ENCODE results near the gene LSM2. TPM values are rescaled to one million over a fixed set of nuclear protein-coding genes. Genes with fewer than 3 reads are reported as not detected.

The LSM2 gene
- total and polyA plus RNA-seq, 9 of the 15 experiments (the other 6 are each of a cell fraction or from before 2014, with no cell fraction given) = 154 to 407 (median 223) TPM

DNA sequence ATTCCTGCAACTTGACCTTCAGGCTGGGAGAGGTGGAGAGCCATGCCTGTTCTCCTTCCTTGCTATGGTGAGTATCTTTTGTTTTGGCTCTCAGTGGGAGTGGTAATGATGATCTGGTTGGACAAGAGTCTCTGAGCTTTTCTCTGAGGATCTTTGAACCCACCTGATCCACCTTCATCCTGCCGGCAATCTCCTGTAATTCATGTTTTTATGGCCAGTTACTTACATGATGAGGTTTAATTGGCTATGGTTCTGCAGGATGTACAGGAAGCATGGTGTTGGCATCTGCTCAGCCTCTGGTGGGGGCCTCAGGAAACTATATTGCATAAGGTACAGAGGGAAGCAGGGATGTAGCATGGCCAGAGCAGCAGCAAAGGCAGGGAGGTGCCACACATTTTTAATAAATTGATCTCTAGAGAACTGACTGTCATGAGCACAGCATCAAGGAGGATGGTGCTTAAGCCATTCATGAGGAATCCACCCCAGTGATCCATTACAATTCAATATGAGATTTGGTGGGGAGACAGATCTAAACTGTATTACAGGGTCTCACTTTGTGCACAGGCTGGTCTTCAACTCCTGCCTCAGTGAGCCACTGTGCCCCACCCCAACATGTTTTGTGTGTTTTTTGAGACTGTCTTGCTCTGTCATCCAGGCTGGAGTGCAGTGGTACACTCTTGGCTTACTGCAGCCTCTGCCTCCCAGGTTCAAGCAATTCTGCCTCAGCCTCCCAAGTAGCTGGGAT is 30.8 kb upstream of the LSM2 start (continued):
- TF ChIP-seq, protein P1, sequence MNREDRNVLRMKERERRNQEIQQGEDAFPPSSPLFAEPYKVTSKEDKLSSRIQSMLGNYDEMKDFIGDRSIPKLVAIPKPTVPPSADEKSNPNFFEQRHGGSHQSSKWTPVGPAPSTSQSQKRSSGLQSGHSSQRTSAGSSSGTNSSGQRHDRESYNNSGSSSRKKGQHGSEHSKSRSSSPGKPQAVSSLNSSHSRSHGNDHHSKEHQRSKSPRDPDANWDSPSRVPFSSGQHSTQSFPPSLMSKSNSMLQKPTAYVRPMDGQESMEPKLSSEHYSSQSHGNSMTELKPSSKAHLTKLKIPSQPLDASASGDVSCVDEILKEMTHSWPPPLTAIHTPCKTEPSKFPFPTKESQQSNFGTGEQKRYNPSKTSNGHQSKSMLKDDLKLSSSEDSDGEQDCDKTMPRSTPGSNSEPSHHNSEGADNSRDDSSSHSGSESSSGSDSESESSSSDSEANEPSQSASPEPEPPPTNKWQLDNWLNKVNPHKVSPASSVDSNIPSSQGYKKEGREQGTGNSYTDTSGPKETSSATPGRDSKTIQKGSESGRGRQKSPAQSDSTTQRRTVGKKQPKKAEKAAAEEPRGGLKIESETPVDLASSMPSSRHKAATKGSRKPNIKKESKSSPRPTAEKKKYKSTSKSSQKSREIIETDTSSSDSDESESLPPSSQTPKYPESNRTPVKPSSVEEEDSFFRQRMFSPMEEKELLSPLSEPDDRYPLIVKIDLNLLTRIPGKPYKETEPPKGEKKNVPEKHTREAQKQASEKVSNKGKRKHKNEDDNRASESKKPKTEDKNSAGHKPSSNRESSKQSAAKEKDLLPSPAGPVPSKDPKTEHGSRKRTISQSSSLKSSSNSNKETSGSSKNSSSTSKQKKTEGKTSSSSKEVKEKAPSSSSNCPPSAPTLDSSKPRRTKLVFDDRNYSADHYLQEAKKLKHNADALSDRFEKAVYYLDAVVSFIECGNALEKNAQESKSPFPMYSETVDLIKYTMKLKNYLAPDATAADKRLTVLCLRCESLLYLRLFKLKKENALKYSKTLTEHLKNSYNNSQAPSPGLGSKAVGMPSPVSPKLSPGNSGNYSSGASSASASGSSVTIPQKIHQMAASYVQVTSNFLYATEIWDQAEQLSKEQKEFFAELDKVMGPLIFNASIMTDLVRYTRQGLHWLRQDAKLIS (CRISPR knock-in tag; IDR thresholded peaks at IDR 0.05) = 0 out of 2 replicates have a peak, but pooled peaks have one; percentile 49
- TF ChIP-seq KLF13 (tag; IDR thresholded peaks at IDR 0.05; ENCODE audit: borderline replicate concordance, low read depth) = no peak
- 0 out of 2 replicates have a peak, but pooled peaks have one; percentile 17 for TF ChIP-seq SMAD4 (CRISPR knock-in tag; conservative IDR thresholded peaks at IDR 0.05)
- TF ChIP-seq ZNF717 (CRISPR knock-in tag; IDR thresholded peaks at IDR 0.05) = 0 out of 2 replicates have a peak, but pooled peaks have one; percentile 24
- no peak for TF ChIP-seq BDP1 (IDR thresholded peaks at IDR 0.05; ENCODE audit: insufficient read depth, insufficient read length)
- TF ChIP-seq, protein P2, sequence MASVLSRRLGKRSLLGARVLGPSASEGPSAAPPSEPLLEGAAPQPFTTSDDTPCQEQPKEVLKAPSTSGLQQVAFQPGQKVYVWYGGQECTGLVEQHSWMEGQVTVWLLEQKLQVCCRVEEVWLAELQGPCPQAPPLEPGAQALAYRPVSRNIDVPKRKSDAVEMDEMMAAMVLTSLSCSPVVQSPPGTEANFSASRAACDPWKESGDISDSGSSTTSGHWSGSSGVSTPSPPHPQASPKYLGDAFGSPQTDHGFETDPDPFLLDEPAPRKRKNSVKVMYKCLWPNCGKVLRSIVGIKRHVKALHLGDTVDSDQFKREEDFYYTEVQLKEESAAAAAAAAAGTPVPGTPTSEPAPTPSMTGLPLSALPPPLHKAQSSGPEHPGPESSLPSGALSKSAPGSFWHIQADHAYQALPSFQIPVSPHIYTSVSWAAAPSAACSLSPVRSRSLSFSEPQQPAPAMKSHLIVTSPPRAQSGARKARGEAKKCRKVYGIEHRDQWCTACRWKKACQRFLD (CRISPR knock-in tag; IDR thresholded peaks at IDR 0.05) = no peak
- TF ChIP-seq PYGO2 (tag; IDR thresholded peaks at IDR 0.05) = no peak
- TF ChIP-seq, protein P3, sequence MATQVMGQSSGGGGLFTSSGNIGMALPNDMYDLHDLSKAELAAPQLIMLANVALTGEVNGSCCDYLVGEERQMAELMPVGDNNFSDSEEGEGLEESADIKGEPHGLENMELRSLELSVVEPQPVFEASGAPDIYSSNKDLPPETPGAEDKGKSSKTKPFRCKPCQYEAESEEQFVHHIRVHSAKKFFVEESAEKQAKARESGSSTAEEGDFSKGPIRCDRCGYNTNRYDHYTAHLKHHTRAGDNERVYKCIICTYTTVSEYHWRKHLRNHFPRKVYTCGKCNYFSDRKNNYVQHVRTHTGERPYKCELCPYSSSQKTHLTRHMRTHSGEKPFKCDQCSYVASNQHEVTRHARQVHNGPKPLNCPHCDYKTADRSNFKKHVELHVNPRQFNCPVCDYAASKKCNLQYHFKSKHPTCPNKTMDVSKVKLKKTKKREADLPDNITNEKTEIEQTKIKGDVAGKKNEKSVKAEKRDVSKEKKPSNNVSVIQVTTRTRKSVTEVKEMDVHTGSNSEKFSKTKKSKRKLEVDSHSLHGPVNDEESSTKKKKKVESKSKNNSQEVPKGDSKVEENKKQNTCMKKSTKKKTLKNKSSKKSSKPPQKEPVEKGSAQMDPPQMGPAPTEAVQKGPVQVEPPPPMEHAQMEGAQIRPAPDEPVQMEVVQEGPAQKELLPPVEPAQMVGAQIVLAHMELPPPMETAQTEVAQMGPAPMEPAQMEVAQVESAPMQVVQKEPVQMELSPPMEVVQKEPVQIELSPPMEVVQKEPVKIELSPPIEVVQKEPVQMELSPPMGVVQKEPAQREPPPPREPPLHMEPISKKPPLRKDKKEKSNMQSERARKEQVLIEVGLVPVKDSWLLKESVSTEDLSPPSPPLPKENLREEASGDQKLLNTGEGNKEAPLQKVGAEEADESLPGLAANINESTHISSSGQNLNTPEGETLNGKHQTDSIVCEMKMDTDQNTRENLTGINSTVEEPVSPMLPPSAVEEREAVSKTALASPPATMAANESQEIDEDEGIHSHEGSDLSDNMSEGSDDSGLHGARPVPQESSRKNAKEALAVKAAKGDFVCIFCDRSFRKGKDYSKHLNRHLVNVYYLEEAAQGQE (IDR thresholded peaks at IDR 0.05; ENCODE audit: borderline replicate concordance) = no peak
- TF ChIP-seq, protein P3 (CRISPR knock-in tag; IDR thresholded peaks at IDR 0.05; ENCODE audit: low read depth) = no peak
- no peak for TF ChIP-seq NFATC3 (IDR thresholded peaks at IDR 0.05)
- TF ChIP-seq TAL1 (IDR thresholded peaks at IDR 0.05) = no peak
- no peak for TF ChIP-seq ETV6 (IDR thresholded peaks at IDR 0.05; ENCODE audit: borderline replicate concordance in 1 of 2, low read depth in 2 of 2, low read length in 1 of 2)
- TF ChIP-seq ETV6 (CRISPR knock-in tag; IDR thresholded peaks at IDR 0.05; ENCODE audit: borderline replicate concordance) = peak; percentile 39; the same call in 1 of the 2 replicates
